Nucleus accumbens (tissue), 56 donors: ENCODE measurements around the gene CES2.
"Not testable (repeated sequence)": the region's sequence is repeated elsewhere in the genome, so short reads cannot be mapped to it uniquely, and the experiment has no call there.

Experiments used
- DNase-seq, 56 donors: peaks; one replicate each; lab custom pipeline; 2025; lab: John Stamatoyannopoulos, UW

Gene CES2

GRCh38 chr16:66935314-66936011, at the start of gene CES2:
TSS of gene CES2 (plus strand) at chr16:66935516. CDS start at chr16:66935636, 120 bp downstream.
- peak in 7 of 56 donors; percentile 10 to 45 (median 24) for DNase-seq

GRCh38 chr16:66886321-66886720, 49.0 kb upstream of the CES2 start:
- no peak for DNase-seq

GRCh38 chr16:66886914-66887313, 48.4 kb upstream of the CES2 start:
- no peak for DNase-seq

GRCh38 chr16:66888647-66889615, 46.4 kb upstream of the CES2 start:
- no peak for DNase-seq

- no peak for DNase-seq
Observed at GRCh38 chr16:66889622-66890021, 45.7 kb upstream of the CES2 start.

- no peak for DNase-seq
Observed at GRCh38 chr16:66890799-66891198, 44.5 kb upstream of the CES2 start.

- no peak for DNase-seq
Observed at GRCh38 chr16:66891360-66891759, 44.0 kb upstream of the CES2 start.

- no peak for DNase-seq
Observed at GRCh38 chr16:66891797-66892196, 43.5 kb upstream of the CES2 start.

- DNase-seq, result no peak
Observed at GRCh38 chr16:66894055-66894454, 41.3 kb upstream of the CES2 start.

- peak in 50 of 56 donors; percentile 9 to 80 (median 46) for DNase-seq
Observed at GRCh38 chr16:66894948-66895688, 40.2 kb upstream of the CES2 start.

- no peak for DNase-seq
Observed at GRCh38 chr16:66895689-66895979, 39.7 kb upstream of the CES2 start.

GRCh38 chr16:66895999-66896398, 39.3 kb upstream of the CES2 start:
- DNase-seq, result no peak

- DNase-seq, result not testable (repeated sequence)
Observed at GRCh38 chr16:66896682-66897081, 38.6 kb upstream of the CES2 start.

- peak in 1 of 56 donors; percentile 17 for DNase-seq
Observed at GRCh38 chr16:66898207-66898606, 37.1 kb upstream of the CES2 start.

GRCh38 chr16:66898933-66899309, 36.4 kb upstream of the CES2 start:
- DNase-seq, result no peak

GRCh38 chr16:66899310-66899944, 35.9 kb upstream of the CES2 start:
- no peak for DNase-seq

GRCh38 chr16:66899945-66900710, 35.2 kb upstream of the CES2 start:
- peak in 7 of 56 donors; percentile 4 to 42 (median 17) for DNase-seq

- DNase-seq, result peak in 3 of 56 donors; percentile 23 to 36 (median 25)
Observed at GRCh38 chr16:66900721-66901441, 34.4 kb upstream of the CES2 start.

GRCh38 chr16:66901626-66902025, 33.7 kb upstream of the CES2 start:
- DNase-seq, result no peak
